ENCODE results near the gene ATP9B.

DNA sequence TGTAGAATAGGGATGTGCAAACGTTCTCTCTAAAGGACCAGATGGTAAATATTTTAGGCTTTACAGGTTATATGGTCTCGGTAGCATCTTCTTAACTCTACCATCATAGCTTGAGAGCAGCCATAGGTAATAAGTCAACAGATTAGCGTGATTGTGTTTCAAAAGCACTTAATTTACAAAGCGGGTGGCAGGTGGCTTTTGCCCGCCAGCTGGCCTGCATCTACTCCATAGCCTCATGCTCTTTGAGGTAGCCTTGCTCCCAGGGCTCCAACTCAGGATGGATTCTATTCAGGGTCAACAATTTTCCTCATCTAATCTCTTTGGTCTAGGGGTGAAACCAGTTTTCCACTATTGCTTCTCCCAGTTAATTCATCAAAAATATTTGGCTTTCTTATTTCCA lies 5.0 kb upstream of the ATP9B start:
- TF ChIP-seq, protein P1, sequence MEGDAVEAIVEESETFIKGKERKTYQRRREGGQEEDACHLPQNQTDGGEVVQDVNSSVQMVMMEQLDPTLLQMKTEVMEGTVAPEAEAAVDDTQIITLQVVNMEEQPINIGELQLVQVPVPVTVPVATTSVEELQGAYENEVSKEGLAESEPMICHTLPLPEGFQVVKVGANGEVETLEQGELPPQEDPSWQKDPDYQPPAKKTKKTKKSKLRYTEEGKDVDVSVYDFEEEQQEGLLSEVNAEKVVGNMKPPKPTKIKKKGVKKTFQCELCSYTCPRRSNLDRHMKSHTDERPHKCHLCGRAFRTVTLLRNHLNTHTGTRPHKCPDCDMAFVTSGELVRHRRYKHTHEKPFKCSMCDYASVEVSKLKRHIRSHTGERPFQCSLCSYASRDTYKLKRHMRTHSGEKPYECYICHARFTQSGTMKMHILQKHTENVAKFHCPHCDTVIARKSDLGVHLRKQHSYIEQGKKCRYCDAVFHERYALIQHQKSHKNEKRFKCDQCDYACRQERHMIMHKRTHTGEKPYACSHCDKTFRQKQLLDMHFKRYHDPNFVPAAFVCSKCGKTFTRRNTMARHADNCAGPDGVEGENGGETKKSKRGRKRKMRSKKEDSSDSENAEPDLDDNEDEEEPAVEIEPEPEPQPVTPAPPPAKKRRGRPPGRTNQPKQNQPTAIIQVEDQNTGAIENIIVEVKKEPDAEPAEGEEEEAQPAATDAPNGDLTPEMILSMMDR (tag by site-specific recombination; IDR thresholded peaks at IDR 0.05) = no peak
- TF ChIP-seq, protein P2, sequence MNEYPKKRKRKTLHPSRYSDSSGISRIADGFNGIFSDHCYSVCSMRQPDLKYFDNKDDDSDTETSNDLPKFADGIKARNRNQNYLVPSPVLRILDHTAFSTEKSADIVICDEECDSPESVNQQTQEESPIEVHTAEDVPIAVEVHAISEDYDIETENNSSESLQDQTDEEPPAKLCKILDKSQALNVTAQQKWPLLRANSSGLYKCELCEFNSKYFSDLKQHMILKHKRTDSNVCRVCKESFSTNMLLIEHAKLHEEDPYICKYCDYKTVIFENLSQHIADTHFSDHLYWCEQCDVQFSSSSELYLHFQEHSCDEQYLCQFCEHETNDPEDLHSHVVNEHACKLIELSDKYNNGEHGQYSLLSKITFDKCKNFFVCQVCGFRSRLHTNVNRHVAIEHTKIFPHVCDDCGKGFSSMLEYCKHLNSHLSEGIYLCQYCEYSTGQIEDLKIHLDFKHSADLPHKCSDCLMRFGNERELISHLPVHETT (tag by site-specific recombination; IDR thresholded peaks at IDR 0.05) = no peak
- TF ChIP-seq ZNF670 (tag by site-specific recombination; IDR thresholded peaks at IDR 0.05; ENCODE audit: low read depth) = no peak
- TF ChIP-seq, protein P3, sequence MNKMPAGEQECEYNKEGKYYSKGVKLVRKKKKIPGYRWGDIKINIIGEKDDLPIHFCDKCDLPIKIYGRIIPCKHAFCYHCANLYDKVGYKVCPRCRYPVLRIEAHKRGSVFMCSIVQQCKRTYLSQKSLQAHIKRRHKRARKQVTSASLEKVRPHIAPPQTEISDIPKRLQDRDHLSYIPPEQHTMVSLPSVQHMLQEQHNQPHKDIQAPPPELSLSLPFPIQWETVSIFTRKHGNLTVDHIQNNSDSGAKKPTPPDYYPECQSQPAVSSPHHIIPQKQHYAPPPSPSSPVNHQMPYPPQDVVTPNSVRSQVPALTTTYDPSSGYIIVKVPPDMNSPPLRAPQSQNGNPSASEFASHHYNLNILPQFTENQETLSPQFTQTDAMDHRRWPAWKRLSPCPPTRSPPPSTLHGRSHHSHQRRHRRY (tag by site-specific recombination; IDR thresholded peaks at IDR 0.05) = no peak
- TF ChIP-seq MEIS1 (CRISPR knock-in tag; IDR thresholded peaks at IDR 0.05; ENCODE audit: borderline replicate concordance) = no peak
- TF ChIP-seq YY2 (tag by site-specific recombination; IDR thresholded peaks at IDR 0.05) = no peak
- no peak for TF ChIP-seq ZNF311 (tag by site-specific recombination; IDR thresholded peaks at IDR 0.05; ENCODE audit: borderline replicate concordance)
- TF ChIP-seq ZFP41 (tag by site-specific recombination; IDR thresholded peaks at IDR 0.05; ENCODE audit: borderline replicate concordance) = no peak
- TF ChIP-seq ZNF426 (tag by site-specific recombination; IDR thresholded peaks at IDR 0.05) = no peak
- TF ChIP-seq ZNF274 (IDR thresholded peaks at IDR 0.05; ENCODE audit: low read length) = no peak
- no peak for TF ChIP-seq ZNF274 (tag by site-specific recombination; IDR thresholded peaks at IDR 0.05; ENCODE audit: borderline replicate concordance)
- TF ChIP-seq, protein P4, sequence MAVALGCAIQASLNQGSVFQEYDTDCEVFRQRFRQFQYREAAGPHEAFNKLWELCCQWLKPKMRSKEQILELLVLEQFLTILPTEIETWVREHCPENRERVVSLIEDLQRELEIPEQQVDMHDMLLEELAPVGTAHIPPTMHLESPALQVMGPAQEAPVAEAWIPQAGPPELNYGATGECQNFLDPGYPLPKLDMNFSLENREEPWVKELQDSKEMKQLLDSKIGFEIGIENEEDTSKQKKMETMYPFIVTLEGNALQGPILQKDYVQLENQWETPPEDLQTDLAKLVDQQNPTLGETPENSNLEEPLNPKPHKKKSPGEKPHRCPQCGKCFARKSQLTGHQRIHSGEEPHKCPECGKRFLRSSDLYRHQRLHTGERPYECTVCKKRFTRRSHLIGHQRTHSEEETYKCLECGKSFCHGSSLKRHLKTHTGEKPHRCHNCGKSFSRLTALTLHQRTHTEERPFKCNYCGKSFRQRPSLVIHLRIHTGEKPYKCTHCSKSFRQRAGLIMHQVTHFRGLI (tag by site-specific recombination; IDR thresholded peaks at IDR 0.05) = no peak

Measured in HEK293 (cell line).